NCI-H146 (cell line): Measurements from ENCODE around the gene SLC52A1.
A peak's percentile ranks its signal among the peaks of the same experiment; 100 is the strongest.

ENCODE experiments used
- DNase-seq: peaks from one replicate; lab custom pipeline; 2025; lab: John Stamatoyannopoulos, UW

The SLC52A1 gene

GRCh38 chr17:4987767-4988567 lies 47.3 kb downstream of the SLC52A1 start:
- DNase-seq: no peak

- DNase-seq: peak; percentile 88
These were observed 48.1 kb downstream of the SLC52A1 start, which contains the start of gene CAMTA2 for GRCh38 chr17:4986951-4987766. CAMTA2 (minus strand) TSS chr17:4987675; CDS start chr17:4986222, 1,453 bp downstream.

- DNase-seq: peak; percentile 37
These were observed 48.8 kb downstream of the SLC52A1 start for GRCh38 chr17:4986403-4986802.
